HFFc6 (cell line): ENCODE results near the gene EMX1. TPM values are rescaled to one million over a fixed set of nuclear protein-coding genes. Genes with fewer than 3 reads are reported as not detected.

ENCODE experiments used
- DNase-seq: peaks from one replicate; pipeline ENCODE4 v3.0.0-alpha.2; 2018
- H3K27ac Mint-ChIP-seq: 2 replicates; pipeline ENCODE4 v1.8.0; 2020; ENCODE audit warnings: mild to moderate bottlenecking, mixed read lengths
- H3K27me3 Mint-ChIP-seq: 2 replicates; pipeline ENCODE4 v1.8.0; 2021; ENCODE audit warnings: mild to moderate bottlenecking, moderate library complexity, mixed read lengths; ENCODE audit not compliant: insufficient read depth
- H3K36me3 Mint-ChIP-seq: 2 replicates; pipeline ENCODE4 v1.8.0; 2021; ENCODE audit warnings: low read depth, mixed read lengths
- H3K4me1 Mint-ChIP-seq: 2 replicates; pipeline ENCODE4 v1.8.0; 2020; ENCODE audit warnings: low read depth, mixed read lengths
- H3K4me3 Mint-ChIP-seq: 2 replicates; pipeline ENCODE4 v1.8.0; 2020; ENCODE audit warnings: mild to moderate bottlenecking, moderate library complexity, mixed read lengths
- H3K9me3 Mint-ChIP-seq: 2 replicates; pipeline ENCODE4 v1.8.0; 2020; ENCODE audit warnings: mild to moderate bottlenecking, mixed read lengths
- CTCF ChIP-seq: fragments of 200-600 bp; sonication (generic); IDR thresholded peaks from 2 replicates; pipeline ENCODE4 v1.5.0; 2021; ENCODE audit warnings: antibody characterized with exemption, mild to moderate bottlenecking
- long read RNA-seq: library from polyadenylated mRNA; unstranded; transcript quantifications from one replicate; pipeline ENCODE4 v2.0.0, GENCODE V29; 2019
- total RNA-seq, 6 experiments: library from RNA; stranded (reverse); fragmentation: NEBNext Ultra II Directional; extraction: Animal tissue kit (Norgen Biotek cat#: 25700); gene quantifications; 2 replicates in 1 of 6; 3 replicates in 5 of 6; pipeline ENCODE4 v1.2.3, GENCODE V29; 2021

Gene EMX1
- not detected for total RNA-seq
- long read RNA-seq, result 0 reads

DNA sequence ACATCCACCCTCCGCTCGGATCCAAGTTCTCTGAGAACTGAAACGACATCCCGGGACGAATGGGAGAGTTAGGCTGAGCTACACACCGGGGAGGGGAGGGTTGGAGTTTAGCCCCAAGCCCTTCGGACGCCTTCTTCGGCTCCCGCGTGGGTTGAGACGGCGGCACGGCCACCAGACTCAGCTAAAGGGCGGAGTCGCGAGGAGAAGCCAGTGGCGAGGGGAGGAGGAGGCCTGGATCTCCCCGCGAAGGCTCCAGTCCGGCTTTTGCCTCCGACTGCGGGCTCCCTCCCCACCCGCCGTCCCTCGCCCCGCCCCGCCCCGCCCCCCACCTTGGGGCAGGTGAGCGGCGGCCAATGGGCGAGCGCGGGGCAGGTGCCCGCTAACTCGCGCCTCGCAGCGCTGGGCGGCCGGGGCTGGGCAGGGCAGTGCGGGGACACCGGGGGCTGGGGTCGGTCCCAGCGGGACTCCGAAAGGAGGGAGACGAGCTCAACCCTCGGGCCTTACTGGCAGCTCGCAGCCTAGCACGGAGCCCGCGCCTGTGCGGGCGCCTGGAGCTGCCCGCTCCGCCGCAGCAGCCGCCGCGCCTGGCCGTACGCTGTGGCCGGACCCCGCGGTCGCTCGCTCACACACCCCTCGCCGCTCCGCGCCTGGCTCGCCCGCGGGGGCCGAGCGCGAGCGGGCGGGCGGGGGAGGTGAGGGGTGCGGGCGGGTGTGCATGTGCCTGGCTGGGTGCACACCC is at the start of gene EMX1:
EMX1 (plus strand) TSS at position 382 of the 739 bp plus-strand sequence; CDS start at position 716, 334 bp downstream.
- Mint-ChIP-seq H3K36me3 (no peaks in the 10 kb centered on the region), H3K4me3 (no peak within 1 kb of the TSS; the same call in 1 of the 2 replicates), H3K27ac (no peak within 1 kb of the TSS), H3K9me3 (no peaks in the 10 kb centered on the region), H3K4me1 (peaks cover 6% of the 10 kb centered on the region; the same call in 1 of the 2 replicates), H3K27me3 (peaks cover 71% of the 10 kb centered on the region)
- DNase-seq, result no peak
- no peak for TF ChIP-seq CTCF

DNA sequence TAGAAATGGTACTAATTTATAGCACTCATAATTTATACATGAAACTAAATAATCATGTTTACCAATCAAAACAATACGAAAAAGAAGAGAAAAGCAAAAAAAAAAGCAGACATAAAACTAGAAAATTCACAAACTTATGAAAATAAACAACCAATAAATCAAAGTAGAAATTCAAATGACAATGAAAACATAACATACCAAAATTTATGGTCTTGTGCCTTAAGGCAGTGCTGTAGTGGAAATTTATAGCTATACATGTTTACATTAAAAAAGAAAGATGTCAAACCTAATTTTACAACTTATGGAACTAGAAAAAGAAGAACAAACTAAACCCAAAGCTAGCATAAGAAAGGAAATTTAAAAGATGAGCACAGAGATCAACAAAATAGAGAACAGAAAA is 46.3 kb upstream of the EMX1 start:
- Mint-ChIP-seq H3K4me1 (no peaks in the 10 kb centered on the region), H3K36me3 (no peaks in the 10 kb centered on the region; the same call in 1 of the 2 replicates), H3K27ac (no peak overlapping the region), H3K4me3 (no peak overlapping the region), H3K9me3 (peaks cover 6% of the 10 kb centered on the region), H3K27me3 (peaks cover 14% of the 10 kb centered on the region)
- no peak for TF ChIP-seq CTCF
- DNase-seq, result no peak

GRCh38 chr2:72871880-72872279 is 45.4 kb upstream of the EMX1 start:
- peaks cover 14% of the 10 kb centered on the region for H3K27me3 Mint-ChIP-seq
- no peak for TF ChIP-seq CTCF
- no peak overlapping the region for H3K27ac Mint-ChIP-seq
- no peak for DNase-seq
- no peaks in the 10 kb centered on the region for H3K4me1 Mint-ChIP-seq
- no peak overlapping the region for H3K4me3 Mint-ChIP-seq
- peaks cover 6% of the 10 kb centered on the region for H3K9me3 Mint-ChIP-seq
- H3K36me3 Mint-ChIP-seq, result no peaks in the 10 kb centered on the region; the same call in 1 of the 2 replicates

DNA sequence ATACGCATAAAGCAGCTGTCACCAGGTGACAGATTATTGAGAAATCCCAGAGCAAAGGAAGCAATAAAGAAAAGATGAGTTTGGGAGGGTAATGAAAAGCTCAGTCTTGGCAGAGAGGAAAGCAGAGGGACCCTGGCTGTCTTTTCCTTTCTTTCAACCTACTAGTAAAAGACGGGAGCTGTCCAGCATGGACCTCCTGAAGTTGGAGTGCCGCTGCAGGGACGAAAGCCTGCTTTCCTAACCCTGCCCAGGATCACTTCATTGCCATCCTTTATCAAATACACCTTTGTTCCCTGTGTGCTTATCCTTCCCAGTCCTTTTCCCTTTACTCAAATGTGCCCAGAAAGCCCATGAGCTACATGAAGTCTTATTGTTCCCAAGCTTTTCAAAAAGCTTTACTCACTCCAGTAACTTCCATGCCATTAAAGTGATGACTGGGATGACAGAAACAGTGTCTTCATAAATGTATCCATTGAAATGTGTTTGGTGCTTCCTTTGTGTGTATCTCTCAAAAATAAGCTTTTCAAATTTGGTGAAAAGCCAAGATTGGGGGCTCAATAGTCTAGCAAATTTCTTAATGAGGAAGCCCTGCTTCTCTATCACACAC is 33.9 kb upstream of the EMX1 start:
- Mint-ChIP-seq H3K36me3 (no peaks in the 10 kb centered on the region), H3K4me1 (peaks cover 12% of the 10 kb centered on the region), H3K9me3 (no peaks in the 10 kb centered on the region), H3K27me3 (peaks cover 3% of the 10 kb centered on the region), H3K4me3 (no peak overlapping the region), H3K27ac (no peak overlapping the region)
- peak; percentile 28 for DNase-seq
- no peak for TF ChIP-seq CTCF

GRCh38 chr2:72886505-72887031 is 30.8 kb upstream of the EMX1 start:
- peaks cover 25% of the 10 kb centered on the region for H3K4me1 Mint-ChIP-seq
- no peak for TF ChIP-seq CTCF
- no peaks in the 10 kb centered on the region for H3K36me3 Mint-ChIP-seq
- peak overlapping the region; percentile 82 for H3K4me3 Mint-ChIP-seq
- peak overlapping the region; percentile 12; the same call in 1 of the 2 replicates for H3K27ac Mint-ChIP-seq
- DNase-seq, result no peak
- no peaks in the 10 kb centered on the region for H3K9me3 Mint-ChIP-seq
- peaks cover 5% of the 10 kb centered on the region for H3K27me3 Mint-ChIP-seq
